RWPE1 (cell line): Measurements from ENCODE around the gene PPP1R26.

Source experiments
- CTCF ChIA-PET: fragments of 350-600 bp; sonication (Branson Sonifier 250); formaldehyde crosslinking; extraction: SDS; loops from one replicate; lab custom pipeline; 2021; lab: Yijun Ruan, JAX
- POLR2A ChIA-PET: fragments of 400-600 bp; formaldehyde crosslinking; extraction: SDS; loops from one replicate; lab custom pipeline; 2020; ENCODE audit warnings: antibody characterized with exemption; ENCODE audit not compliant: low non-redundant PET; lab: Yijun Ruan, JAX
- DNase-seq: peaks from one replicate; pipeline ENCODE4 v3.0.0; 2012; ENCODE audit warnings: low spot score
- H3K27ac ChIP-seq: fragments of 450-650 bp; 2 replicates; pipeline ENCODE4 v1.5.1; 2017
- TF ChIP-seq, protein P1 (sequence below): fragments of 450-650 bp; conservative IDR thresholded peaks from 2 replicates; pipeline ENCODE4 v1.5.1; 2017; ENCODE audit warnings: low read depth, mild to moderate bottlenecking

Gene PPP1R26

DNA sequence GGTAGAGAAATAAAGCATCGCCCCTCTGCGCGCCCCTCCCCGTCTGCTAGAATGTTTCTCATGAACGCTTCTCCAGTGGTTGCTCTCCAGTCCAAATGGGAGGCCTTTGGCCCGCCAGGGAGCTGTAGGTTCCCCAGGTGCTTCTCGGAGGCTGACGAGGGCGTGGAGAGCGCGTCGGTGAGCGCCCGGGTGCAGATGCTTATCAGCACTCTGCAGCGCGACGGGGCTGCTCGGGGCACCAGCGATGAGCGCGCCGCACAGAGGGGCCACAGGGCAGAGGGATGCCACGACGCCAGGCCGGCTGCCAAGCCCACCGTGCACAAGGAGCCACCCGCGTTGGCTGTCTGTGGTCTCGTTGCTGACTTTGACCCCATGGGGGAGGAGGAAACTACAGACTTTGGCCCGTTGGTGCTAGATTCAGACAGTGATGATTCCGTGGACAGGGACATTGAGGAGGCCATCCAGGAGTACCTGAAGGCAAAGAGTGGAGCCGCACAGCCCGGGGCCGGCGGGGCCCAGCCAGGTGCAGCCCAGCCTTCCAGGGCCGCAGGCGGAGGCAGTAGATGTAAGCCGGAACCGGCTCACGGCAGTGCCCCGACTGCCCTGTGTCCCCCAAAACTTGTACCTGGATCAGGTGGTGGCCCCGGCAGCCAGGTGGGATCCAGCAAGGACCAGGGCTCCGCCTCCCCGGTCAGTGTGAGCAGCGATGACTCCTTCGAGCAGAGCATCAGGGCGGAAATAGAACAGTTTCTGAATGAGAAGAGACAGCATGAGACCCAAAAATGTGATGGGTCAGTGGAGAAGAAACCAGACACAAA, 5.1 kb downstream of the PPP1R26 start:
- no peak overlapping the region for H3K27ac ChIP-seq
- ChIA-PET CTCF (interaction anchor here (0.9 kb wide), 1 partner anchor 9 kb away, joined by 6 read pairs; no protein-coding TSS in a partner anchor), POLR2A (no interaction called here)
- TF ChIP-seq, protein P1, sequence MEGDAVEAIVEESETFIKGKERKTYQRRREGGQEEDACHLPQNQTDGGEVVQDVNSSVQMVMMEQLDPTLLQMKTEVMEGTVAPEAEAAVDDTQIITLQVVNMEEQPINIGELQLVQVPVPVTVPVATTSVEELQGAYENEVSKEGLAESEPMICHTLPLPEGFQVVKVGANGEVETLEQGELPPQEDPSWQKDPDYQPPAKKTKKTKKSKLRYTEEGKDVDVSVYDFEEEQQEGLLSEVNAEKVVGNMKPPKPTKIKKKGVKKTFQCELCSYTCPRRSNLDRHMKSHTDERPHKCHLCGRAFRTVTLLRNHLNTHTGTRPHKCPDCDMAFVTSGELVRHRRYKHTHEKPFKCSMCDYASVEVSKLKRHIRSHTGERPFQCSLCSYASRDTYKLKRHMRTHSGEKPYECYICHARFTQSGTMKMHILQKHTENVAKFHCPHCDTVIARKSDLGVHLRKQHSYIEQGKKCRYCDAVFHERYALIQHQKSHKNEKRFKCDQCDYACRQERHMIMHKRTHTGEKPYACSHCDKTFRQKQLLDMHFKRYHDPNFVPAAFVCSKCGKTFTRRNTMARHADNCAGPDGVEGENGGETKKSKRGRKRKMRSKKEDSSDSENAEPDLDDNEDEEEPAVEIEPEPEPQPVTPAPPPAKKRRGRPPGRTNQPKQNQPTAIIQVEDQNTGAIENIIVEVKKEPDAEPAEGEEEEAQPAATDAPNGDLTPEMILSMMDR: no peak
- DNase-seq: no peak

DNA sequence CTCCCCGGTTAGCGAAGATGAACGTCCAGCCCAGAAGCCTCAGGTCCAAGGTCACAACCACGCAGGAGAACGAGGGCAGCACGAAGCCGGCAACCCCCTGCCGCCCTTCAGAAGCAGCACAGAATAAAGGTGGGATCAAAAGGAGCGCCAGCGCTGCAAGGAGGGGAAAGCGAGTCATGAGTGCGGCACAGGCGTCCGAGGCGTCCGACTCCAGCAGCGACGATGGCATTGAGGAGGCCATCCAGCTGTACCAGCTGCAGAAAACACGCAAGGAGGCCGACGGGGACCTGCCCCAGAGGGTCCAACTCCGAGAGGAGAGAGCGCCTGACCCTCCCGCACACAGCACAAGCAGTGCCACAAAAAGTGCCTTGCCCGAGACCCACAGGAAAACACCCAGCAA, 5.8 kb downstream of the PPP1R26 start:
- H3K27ac ChIP-seq: no peak overlapping the region
- ChIA-PET POLR2A (no interaction called here), CTCF (no interaction called here)
- no peak for DNase-seq
- TF ChIP-seq, protein P1: no peak

DNA sequence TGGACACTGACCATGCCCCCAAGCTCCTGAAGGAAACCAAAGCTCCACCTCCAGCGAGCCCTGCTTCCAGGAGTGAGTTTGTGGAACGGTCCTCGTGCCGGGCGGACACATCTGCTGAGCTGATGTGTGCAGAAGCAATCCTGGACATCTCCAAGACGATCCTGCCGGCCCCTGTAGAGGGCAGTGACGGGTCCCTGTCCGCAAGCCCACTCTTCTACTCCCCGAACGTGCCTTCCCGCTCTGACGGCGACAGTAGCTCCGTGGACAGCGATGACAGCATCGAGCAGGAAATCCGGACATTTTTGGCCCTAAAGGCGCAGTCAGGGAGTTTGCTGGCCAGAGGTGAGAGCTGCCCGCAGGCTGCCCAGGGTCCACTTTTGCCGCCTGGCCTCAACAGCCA, 6.2 kb downstream of the PPP1R26 start:
- ChIA-PET CTCF (interaction anchor here (0.8 kb wide), 1 partner anchor 18 kb away, joined by 3 read pairs; no protein-coding TSS in a partner anchor), POLR2A (no interaction called here)
- DNase-seq: no peak
- TF ChIP-seq, protein P1: no peak
- no peak overlapping the region for H3K27ac ChIP-seq

DNA sequence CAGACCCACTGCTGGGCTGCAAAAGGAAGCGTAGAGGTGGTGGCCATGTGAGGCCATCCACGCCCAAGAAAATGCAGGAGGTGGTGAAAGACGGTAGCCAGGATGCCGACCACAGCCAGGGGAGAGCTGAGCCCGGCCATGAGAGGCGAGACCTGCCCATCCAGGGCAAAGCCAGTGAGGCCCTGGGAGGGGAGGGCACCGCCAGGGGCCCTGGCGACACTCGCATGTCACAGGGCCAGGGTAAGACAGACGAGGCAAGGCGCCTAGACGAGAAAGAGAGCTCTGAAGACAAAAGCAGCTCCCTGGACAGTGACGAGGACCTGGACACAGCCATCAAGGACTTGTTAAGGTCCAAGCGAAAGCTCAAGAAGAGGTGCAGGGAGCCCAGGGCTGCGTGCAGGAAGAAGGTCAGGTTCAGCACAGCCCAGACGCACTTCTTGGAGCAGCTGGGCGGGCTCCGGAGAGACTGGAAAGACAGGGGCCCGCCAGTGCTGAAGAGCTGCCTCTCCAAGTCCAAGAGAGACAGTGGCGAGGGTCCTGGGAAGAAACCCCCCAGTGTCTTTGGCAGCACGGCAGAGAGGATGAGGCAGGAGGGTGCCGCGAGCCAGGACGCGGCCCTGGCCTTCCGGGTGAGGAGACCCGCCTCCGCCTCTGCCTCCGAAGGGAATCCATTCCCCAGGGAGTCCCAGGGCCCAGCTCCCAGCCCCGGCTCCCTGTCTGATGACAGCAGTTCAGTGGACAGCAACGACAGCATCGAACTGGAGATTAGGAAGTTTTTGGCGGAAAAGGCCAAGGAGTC, 6.9 kb downstream of the PPP1R26 start:
- no peak for DNase-seq
- POLR2A ChIA-PET: no interaction called here
- H3K27ac ChIP-seq: no peak overlapping the region
- TF ChIP-seq, protein P1: no peak
- CTCF ChIA-PET: interaction anchor here (0.8 to 2.0 kb wide), 3 partner anchors 13 to 18 kb away, joined by 3 to 6 read pairs (median 5); no protein-coding TSS in a partner anchor

DNA sequence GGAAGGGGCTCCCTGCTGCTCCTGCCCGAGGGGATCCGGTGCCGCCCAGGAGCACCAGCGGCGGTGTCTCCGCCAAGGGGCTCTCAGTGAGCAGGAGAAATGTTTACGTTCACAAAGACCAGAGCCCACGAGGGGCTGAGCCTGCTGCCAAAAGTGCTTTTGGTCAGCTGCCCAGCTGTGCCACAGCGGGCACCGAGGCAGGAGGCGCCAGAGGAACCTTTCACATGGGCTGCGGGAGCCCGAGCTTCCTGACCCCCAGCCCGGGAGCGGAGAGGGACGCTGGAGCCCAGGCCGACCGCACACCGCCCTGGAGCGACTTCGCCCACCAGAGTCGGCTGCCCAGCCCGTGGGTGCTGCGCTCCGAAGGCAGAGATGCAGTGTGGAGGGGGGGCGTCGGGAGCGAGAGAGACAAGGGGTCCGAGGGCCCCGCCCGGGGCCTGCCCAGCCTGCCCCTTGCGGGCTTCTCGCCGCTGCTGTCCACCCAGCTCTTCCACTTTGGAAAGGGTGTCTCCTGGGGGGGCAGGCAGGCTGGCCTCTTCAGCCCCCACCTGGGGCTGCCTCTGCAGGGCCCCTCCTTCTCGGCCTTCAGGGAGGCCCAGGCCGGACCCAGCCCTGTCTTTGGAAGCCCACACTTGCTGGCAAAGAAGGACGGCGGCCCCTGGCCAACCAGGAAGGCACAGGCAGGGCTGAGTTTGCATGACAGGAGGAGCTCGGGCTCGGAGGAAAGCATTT, 7.9 kb downstream of the PPP1R26 start:
- ChIA-PET POLR2A (no interaction called here), CTCF (interaction anchor here (0.9 to 2.0 kb wide), 2 partner anchors 12 to 17 kb away, joined by 5 to 6 read pairs; no protein-coding TSS in a partner anchor)

More for the DNA sequence above, 7.9 kb downstream of the PPP1R26 start:
- no peak for DNase-seq
- TF ChIP-seq, protein P1: no peak
- no peak overlapping the region for H3K27ac ChIP-seq
